GM21737 (cell line): ENCODE results near the gene ZFX.
"Not testable (repeated sequence)": the region's sequence is repeated elsewhere in the genome, so short reads cannot be mapped to it uniquely, and the experiment has no call there.

Experiments used
- ATAC-seq: cut with Tn5 transposase; IDR thresholded peaks from one replicate; pipeline ENCODE4 v1.9.1; 2021; ENCODE audit warnings: mild to moderate bottlenecking, moderate library complexity; ENCODE audit not compliant: unreplicated experiment

Gene ZFX

DNA sequence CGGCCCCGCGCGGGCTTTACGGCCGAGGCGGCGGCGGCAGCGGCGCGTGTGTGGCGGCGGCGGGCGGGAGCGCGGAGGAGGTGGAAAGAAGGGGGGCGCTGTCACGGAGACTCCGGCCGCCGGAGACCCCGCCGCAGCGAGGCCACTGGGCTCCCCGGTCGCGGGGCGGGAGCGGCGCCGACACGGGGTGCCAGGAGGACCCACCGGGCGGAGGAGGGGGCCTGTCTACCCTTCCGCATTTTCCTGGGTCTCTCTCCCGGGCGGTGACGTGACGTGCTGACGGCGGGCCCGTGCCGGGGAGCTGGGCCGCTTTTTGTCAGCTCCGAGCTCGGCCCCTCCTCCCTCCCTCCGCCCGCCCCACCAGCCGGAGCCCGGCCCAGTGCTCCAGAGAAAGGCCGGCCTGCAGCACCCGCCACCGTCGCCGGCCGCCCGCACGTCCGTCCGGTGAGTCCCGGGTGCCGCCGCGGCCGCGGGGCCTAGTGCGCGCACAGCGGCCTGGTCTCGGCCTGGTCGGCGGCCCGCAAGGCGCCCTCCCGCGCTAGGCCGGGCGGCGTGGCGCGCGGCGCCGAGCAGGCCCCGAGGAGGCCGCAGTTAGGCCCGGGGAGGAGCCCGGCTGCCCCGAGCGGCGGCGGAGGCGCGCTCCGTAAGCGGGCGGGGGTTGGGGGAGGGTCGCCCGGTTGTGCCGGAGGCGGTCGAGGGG is at the start of gene ZFX:
ZFX (plus strand) TSS at position 379 of the 700 bp plus-strand sequence. CDS start 23,014 bp downstream, outside the sequence.
- ATAC-seq: peak; percentile 39

DNA sequence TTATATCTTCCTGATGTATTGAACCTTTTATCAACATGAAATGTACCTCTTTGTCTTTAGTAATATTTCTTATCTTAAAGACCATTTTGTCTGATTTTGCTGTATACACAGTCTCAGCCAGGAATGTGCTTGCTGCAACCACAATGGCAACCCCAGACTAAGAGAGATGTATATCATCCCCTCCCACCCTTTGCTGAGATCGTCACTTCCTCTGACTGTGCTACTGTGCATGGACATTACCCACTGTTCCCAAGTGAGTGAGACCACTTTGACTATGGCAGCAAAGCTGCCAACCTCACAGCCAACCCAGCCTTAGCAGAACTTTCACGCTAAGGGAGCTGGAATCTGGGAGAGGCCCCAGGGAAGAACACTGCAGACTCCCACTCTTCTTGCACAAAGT is 48.8 kb upstream of the ZFX start:
- ATAC-seq: no peak

- ATAC-seq: no peak
Observed at GRCh38 chrX:24110069-24110468, 39.5 kb upstream of the ZFX start.

DNA sequence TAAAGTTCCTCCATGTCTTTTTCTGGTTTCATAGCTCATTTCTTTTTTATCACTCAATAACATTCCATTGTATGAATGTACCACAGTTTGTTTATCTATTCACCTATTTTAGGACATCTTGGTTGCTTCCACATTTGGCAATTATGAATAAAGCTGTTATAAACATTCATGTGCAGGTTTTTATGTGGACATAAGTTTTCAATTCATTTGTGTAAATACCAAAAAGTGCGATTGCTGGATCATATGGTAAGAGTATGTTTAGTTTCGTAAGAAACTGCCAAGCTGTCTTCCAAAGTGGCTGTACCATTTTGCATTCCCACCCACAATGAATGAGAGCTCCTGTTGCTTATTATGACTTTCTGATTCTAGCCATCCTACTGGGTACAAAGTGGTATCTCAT is 36.3 kb upstream of the ZFX start:
- no peak for ATAC-seq

GRCh38 chrX:24117258-24117657 is 32.3 kb upstream of the ZFX start:
- no peak for ATAC-seq

DNA sequence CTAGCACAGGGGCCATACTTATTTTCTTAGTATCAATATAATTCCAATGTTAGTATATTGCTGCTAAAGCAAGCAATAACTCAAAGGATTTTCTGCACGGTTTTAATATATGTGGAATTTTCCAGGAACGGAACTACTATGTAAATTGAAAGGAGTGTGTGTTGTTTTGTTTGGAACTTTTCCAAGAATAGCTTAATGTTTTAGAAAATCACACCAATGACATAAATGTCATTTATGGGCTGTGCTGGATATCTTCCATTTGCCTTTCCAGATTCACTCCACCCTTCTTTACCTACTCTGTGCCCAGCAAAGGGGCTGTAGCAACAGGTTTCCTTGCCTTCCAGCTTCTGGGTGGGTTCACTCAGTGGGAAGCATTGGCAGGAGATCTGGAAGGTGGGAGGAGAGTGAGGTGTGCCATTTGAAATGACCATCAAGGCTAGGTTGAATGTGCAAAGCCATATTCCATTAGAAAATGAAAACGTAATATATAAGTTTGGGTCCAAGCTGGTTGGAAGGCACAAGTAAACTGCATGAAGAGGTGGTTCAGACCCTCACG is 25.2 kb upstream of the ZFX start:
- no peak for ATAC-seq

DNA sequence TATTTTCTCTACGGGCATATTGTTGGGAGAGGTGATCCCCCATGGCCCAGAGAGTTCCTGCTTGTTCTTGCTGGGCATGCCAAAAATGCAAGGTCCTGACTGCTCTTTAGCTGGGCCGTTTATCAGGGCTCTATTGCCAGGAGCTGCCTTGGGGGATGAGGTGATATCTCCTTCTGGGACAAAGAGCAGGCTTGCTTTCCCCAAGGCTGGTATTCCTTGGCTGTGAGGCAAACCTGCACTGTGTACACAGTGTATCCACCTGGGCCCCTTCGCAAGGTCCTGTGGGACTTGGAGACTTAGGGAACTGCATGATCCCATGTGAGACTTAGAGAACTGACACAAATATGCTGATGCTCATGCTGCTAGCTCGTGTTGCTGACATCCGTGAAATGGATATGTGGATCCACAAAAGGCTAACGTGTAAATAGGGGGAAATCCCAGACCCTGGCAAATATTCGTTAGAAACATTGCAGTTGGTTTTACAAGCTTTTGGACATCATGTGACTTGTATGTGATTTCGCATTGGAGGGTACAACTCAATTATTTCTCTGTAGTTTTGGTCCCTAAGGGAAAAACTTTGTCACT is 24.4 kb upstream of the ZFX start:
- ATAC-seq: no peak

DNA sequence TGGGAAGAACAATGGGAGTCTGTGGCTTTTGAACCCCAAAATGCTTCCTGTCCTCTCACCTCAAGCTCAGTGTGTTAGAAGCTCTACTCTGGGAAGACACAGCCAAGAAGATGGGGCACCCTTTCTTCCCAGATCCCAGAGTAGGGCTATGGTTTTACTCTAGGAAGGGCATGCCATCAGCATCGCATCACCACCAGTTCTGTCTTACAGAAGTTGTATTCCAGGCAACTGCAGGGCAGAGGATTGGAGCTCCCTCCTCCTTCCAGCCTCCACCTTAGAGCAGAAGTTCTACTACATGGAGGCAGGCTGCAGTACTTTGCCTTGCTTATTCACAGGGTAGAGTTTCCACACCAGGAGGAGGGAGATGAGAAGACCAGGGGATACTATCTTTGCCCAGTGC is 18.1 kb upstream of the ZFX start:
- ATAC-seq: no peak

GRCh38 chrX:24133312-24133711 is 16.2 kb upstream of the ZFX start:
- no peak for ATAC-seq

DNA sequence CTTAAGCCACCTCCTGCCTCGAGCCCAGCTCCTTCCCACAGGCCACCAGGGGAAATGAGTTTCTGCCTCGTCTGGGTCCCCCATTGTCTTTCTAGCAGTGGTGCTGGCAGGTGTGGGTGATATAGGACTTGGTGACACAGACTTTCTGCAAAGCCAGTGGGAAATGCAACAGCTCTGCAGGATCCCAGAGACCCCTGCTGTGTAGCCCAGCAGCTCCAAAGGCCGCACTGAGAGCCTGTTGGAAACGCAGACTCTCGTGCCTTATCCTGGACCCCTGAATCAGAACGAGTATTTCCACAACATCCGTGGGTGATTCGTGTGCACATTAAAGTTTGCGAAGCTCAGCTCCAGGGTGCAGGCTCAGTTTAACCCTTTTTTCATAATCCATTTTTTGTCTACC is 13.8 kb upstream of the ZFX start:
- not testable (repeated sequence) for ATAC-seq

GRCh38 chrX:24137192-24137591 is 12.3 kb upstream of the ZFX start:
- no peak for ATAC-seq

GRCh38 chrX:24143982-24144381 is 5.5 kb upstream of the ZFX start:
- ATAC-seq: not testable (repeated sequence)

- no peak for ATAC-seq
Observed at GRCh38 chrX:24144528-24144927, 5.0 kb upstream of the ZFX start.

DNA sequence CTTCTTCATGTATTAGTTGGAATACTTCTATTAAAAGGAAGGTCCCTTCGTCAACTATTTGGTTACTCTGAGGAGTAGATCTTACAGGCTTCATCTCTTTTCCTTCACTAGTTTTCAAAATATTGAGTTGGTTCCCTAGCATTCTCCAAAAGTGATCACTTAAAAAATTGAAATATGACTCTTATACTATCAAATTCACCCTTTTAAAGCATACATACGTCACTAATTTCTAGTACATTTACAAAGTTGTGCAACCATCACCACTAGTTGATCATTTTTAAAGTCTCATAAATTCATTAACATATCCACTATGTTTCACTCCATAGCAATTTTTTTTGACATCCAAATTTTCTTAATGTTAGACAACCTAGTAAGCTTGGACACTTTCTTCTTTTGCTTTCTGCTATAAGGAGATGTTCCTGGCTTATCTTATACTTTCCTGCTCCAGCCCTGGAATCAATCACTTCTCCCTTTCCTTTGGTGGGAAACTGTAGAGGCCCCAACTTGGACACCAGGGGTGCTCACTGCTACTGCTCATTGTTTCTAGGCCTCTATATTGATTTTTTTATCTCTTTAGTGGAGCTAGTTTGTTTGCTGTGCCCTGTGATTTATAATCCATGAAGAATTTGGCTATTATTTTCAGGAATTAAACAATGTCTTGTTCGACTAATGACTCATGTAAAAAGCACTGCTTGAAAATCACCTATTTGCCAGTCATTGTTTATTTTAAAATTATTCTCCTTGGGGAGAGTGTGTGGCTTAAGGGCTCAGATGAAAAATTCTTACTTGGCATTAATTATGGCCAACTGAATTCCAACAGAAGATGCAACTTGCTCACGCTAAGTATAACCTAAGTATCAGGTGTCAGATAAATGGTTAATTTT is 4.0 kb upstream of the ZFX start:
- ATAC-seq: no peak

- ATAC-seq: no peak
Observed at GRCh38 chrX:24146283-24146949, 3.1 kb upstream of the ZFX start.

- no peak for ATAC-seq
Observed at GRCh38 chrX:24147165-24147564, 2.4 kb upstream of the ZFX start.

DNA sequence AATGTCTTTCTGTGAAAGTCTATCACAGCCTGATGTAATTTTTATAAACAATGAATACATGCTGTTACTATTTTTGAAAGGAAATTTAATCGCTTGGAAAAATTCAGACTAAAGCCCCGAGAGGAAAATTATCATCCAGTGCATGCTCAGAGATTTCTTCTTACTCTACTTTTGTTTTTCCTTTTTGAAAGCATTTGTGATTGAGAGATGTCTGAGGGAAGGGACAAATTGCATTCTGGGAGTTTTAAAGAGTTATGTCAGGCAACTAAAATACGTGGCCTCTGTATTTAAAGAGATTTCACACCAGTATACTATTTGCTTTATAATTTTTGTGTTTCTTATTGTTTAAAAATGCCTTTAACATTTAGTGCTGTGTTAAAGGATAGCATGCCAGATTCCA is 1.4 kb upstream of the ZFX start:
- no peak for ATAC-seq

- ATAC-seq: peak; percentile 8
Observed at GRCh38 chrX:24148535-24149350, 786 bp upstream of the ZFX start.

GRCh38 chrX:24150051-24150790 is 692 bp downstream of the ZFX start:
- ATAC-seq: peak; percentile 67
